ENCODE results near the gene GNB3. TPM values are rescaled to one million over a fixed set of nuclear protein-coding genes. Genes with fewer than 3 reads are reported as not detected.
"Not testable (repeated sequence)": the region's sequence is repeated elsewhere in the genome, so short reads cannot be mapped to it uniquely, and the experiment has no call there.

The GNB3 gene
- total and polyA plus RNA-seq, 4 donors = 2.5 to 27.0 (median 8.5) TPM

- H3K27ac ChIP-seq (ENCODE audit: low read depth, low read length) = peak overlapping the region; percentile 100
- peaks cover 51% of the 10 kb centered on the region for H3K36me3 ChIP-seq (ENCODE audit: control insufficient read depth, insufficient read depth, low read length)
- DNase-seq (ENCODE audit: low read depth in 4 of 6, low spot score in 6 of 6) = no peak
- no peaks in the 10 kb centered on the region for H3K27me3 ChIP-seq (ENCODE audit: control insufficient read depth, insufficient read depth, low read length)
- WGBS (ENCODE audit: insufficient coverage) = 88% methylated on average over 1 of the region's 1 CpG
- peaks cover 30% of the 10 kb centered on the region for H3K4me1 ChIP-seq (ENCODE audit: control insufficient read depth, insufficient read depth, low read length)
- no peaks in the 10 kb centered on the region for H3K9me3 ChIP-seq (ENCODE audit: control insufficient read depth, insufficient read depth, low read length)
- no peak overlapping the region for H3K4me3 ChIP-seq (ENCODE audit: low read depth, low read length)
Observed at GRCh38 chr12:6853626-6854025, 12.9 kb downstream of the GNB3 start.

GRCh38 chr12:6854036-6854435 lies 13.3 kb downstream of the GNB3 start:
- Histone ChIP-seq H3K4me3 (ENCODE audit: low read depth, low read length) (no peak overlapping the region), H3K27ac (ENCODE audit: low read depth, low read length) (no peak overlapping the region), H3K36me3 (ENCODE audit: control insufficient read depth, insufficient read depth, low read length) (peaks cover 52% of the 10 kb centered on the region), H3K9me3 (ENCODE audit: control insufficient read depth, insufficient read depth, low read length) (no peaks in the 10 kb centered on the region), H3K4me1 (ENCODE audit: control insufficient read depth, insufficient read depth, low read length) (peaks cover 30% of the 10 kb centered on the region), H3K27me3 (ENCODE audit: control insufficient read depth, insufficient read depth, low read length) (no peaks in the 10 kb centered on the region)
- WGBS (ENCODE audit: insufficient coverage) = 84% methylated on average over 6 of the region's 6 CpGs
- no peak for DNase-seq (ENCODE audit: low read depth in 4 of 6, low spot score in 6 of 6)

- DNase-seq (ENCODE audit: low read depth in 4 of 6, low spot score in 6 of 6) = no peak
- H3K4me1 ChIP-seq (ENCODE audit: control insufficient read depth, insufficient read depth, low read length) = peaks cover 24% of the 10 kb centered on the region
- H3K9me3 ChIP-seq (ENCODE audit: control insufficient read depth, insufficient read depth, low read length) = no peaks in the 10 kb centered on the region
- H3K4me3 ChIP-seq (ENCODE audit: low read depth, low read length) = no peak overlapping the region
- H3K27ac ChIP-seq (ENCODE audit: low read depth, low read length) = no peak overlapping the region
- no peaks in the 10 kb centered on the region for H3K27me3 ChIP-seq (ENCODE audit: control insufficient read depth, insufficient read depth, low read length)
- 93% methylated on average over 14 of the region's 14 CpGs for WGBS (ENCODE audit: insufficient coverage)
- H3K36me3 ChIP-seq (ENCODE audit: control insufficient read depth, insufficient read depth, low read length) = peaks cover 53% of the 10 kb centered on the region
Observed at GRCh38 chr12:6855322-6855721, 14.6 kb downstream of the GNB3 start.

GRCh38 chr12:6858799-6859198 lies 18.1 kb downstream of the GNB3 start:
- WGBS (ENCODE audit: insufficient coverage) = no CpG with 5 or more reads among the region's 2 CpGs
- Histone ChIP-seq H3K27ac (ENCODE audit: low read depth, low read length) (no peak overlapping the region), H3K9me3 (ENCODE audit: control insufficient read depth, insufficient read depth, low read length) (no peaks in the 10 kb centered on the region), H3K4me3 (ENCODE audit: low read depth, low read length) (no peak overlapping the region), H3K4me1 (ENCODE audit: control insufficient read depth, insufficient read depth, low read length) (peaks cover 6% of the 10 kb centered on the region), H3K36me3 (ENCODE audit: control insufficient read depth, insufficient read depth, low read length) (peaks cover 81% of the 10 kb centered on the region), H3K27me3 (ENCODE audit: control insufficient read depth, insufficient read depth, low read length) (no peaks in the 10 kb centered on the region)
- no peak for DNase-seq (ENCODE audit: low read depth in 4 of 6, low spot score in 6 of 6)

GRCh38 chr12:6860116-6860515 lies 19.4 kb downstream of the GNB3 start:
- DNase-seq (ENCODE audit: low read depth in 4 of 6, low spot score in 6 of 6) = no peak
- 94% methylated on average over 8 of the region's 9 CpGs for WGBS (ENCODE audit: insufficient coverage)
- Histone ChIP-seq H3K27ac (ENCODE audit: low read depth, low read length) (no peak overlapping the region), H3K27me3 (ENCODE audit: control insufficient read depth, insufficient read depth, low read length) (no peaks in the 10 kb centered on the region), H3K9me3 (ENCODE audit: control insufficient read depth, insufficient read depth, low read length) (no peaks in the 10 kb centered on the region), H3K4me1 (ENCODE audit: control insufficient read depth, insufficient read depth, low read length) (no peaks in the 10 kb centered on the region), H3K36me3 (ENCODE audit: control insufficient read depth, insufficient read depth, low read length) (peaks cover 94% of the 10 kb centered on the region), H3K4me3 (ENCODE audit: low read depth, low read length) (no peak overlapping the region)

- no peak for DNase-seq (ENCODE audit: low read depth in 4 of 6, low spot score in 6 of 6)
- Histone ChIP-seq H3K27me3 (ENCODE audit: control insufficient read depth, insufficient read depth, low read length) (no peaks in the 10 kb centered on the region), H3K36me3 (ENCODE audit: control insufficient read depth, insufficient read depth, low read length) (peaks cover 94% of the 10 kb centered on the region), H3K4me1 (ENCODE audit: control insufficient read depth, insufficient read depth, low read length) (no peaks in the 10 kb centered on the region), H3K4me3 (ENCODE audit: low read depth, low read length) (no peak overlapping the region), H3K27ac (ENCODE audit: low read depth, low read length) (no peak overlapping the region), H3K9me3 (ENCODE audit: control insufficient read depth, insufficient read depth, low read length) (no peaks in the 10 kb centered on the region)
- WGBS (ENCODE audit: insufficient coverage) = 97% methylated on average over 7 of the region's 7 CpGs
Observed at GRCh38 chr12:6860942-6861341, 20.2 kb downstream of the GNB3 start.

- peaks cover 94% of the 10 kb centered on the region for H3K36me3 ChIP-seq (ENCODE audit: control insufficient read depth, insufficient read depth, low read length)
Observed at GRCh38 chr12:6861391-6861790, 20.7 kb downstream of the GNB3 start.

GRCh38 chr12:6863033-6863432 lies 22.3 kb downstream of the GNB3 start:
- no peak overlapping the region for H3K27ac ChIP-seq (ENCODE audit: low read depth, low read length)
- peaks cover 6% of the 10 kb centered on the region for H3K4me1 ChIP-seq (ENCODE audit: control insufficient read depth, insufficient read depth, low read length)
- H3K27me3 ChIP-seq (ENCODE audit: control insufficient read depth, insufficient read depth, low read length) = no peaks in the 10 kb centered on the region
- H3K36me3 ChIP-seq (ENCODE audit: control insufficient read depth, insufficient read depth, low read length) = peaks cover 82% of the 10 kb centered on the region
- no peak overlapping the region for H3K4me3 ChIP-seq (ENCODE audit: low read depth, low read length)
- WGBS (ENCODE audit: insufficient coverage) = 87% methylated on average over 10 of the region's 11 CpGs
- no peaks in the 10 kb centered on the region for H3K9me3 ChIP-seq (ENCODE audit: control insufficient read depth, insufficient read depth, low read length)
- no peak for DNase-seq (ENCODE audit: low read depth in 4 of 6, low spot score in 6 of 6)

More at GRCh38 chr12:6861391-6861790, 20.7 kb downstream of the GNB3 start:
- H3K4me3 ChIP-seq (ENCODE audit: low read depth, low read length) = no peak overlapping the region
- H3K9me3 ChIP-seq (ENCODE audit: control insufficient read depth, insufficient read depth, low read length) = no peaks in the 10 kb centered on the region
- H3K4me1 ChIP-seq (ENCODE audit: control insufficient read depth, insufficient read depth, low read length) = no peaks in the 10 kb centered on the region
- WGBS (ENCODE audit: insufficient coverage) = 96% methylated on average over 8 of the region's 9 CpGs
- DNase-seq (ENCODE audit: low read depth in 4 of 6, low spot score in 6 of 6) = no peak
- H3K27ac ChIP-seq (ENCODE audit: low read depth, low read length) = no peak overlapping the region
- no peaks in the 10 kb centered on the region for H3K27me3 ChIP-seq (ENCODE audit: control insufficient read depth, insufficient read depth, low read length)

DNA sequence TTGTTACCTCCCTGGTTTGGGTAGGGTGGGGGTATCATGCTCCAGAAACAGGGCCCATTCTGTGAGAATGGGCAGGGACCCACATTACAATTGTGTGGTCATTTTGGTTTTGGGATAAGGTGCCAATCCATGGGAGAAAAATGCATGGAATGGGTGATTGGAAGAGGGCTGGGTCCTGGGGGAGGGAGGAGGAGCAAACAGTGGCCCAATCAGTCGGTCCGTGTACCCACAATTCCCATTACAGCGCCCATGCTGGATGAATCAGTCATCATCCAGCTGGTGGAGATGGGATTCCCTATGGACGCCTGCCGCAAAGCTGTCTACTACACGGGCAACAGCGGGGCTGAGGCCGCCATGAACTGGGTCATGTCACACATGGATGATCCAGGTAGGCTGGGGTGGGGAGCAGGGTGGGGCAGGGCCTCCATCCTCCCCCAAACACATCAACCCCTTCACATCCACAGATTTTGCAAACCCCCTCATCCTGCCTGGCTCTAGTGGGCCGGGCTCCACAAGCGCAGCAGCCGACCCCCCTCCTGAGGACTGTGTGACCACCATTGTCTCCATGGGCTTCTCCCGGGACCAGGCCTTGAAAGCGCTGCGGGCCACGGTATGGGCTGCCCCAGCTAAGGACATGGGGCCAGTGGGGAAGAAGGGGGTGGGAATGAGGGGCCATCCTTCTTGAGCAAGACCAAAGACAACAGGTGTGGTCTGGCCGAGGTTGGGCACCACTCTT lies 23.0 kb downstream of the GNB3 start:
- no peaks in the 10 kb centered on the region for H3K9me3 ChIP-seq (ENCODE audit: control insufficient read depth, insufficient read depth, low read length)
- H3K36me3 ChIP-seq (ENCODE audit: control insufficient read depth, insufficient read depth, low read length) = peaks cover 75% of the 10 kb centered on the region
- no peaks in the 10 kb centered on the region for H3K27me3 ChIP-seq (ENCODE audit: control insufficient read depth, insufficient read depth, low read length)
- WGBS (ENCODE audit: insufficient coverage) = 91% methylated on average over 11 of the region's 16 CpGs
- H3K4me1 ChIP-seq (ENCODE audit: control insufficient read depth, insufficient read depth, low read length) = peaks cover 13% of the 10 kb centered on the region
- no peak overlapping the region for H3K27ac ChIP-seq (ENCODE audit: low read depth, low read length)
- no peak overlapping the region for H3K4me3 ChIP-seq (ENCODE audit: low read depth, low read length)
- DNase-seq (ENCODE audit: low read depth in 4 of 6, low spot score in 6 of 6) = no peak

GRCh38 chr12:6865307-6865706 lies 24.6 kb downstream of the GNB3 start:
- not testable (repeated sequence) for DNase-seq (ENCODE audit: low read depth in 4 of 6, low spot score in 6 of 6); H3K9me3 ChIP-seq (ENCODE audit: control insufficient read depth, insufficient read depth, low read length); H3K27me3 ChIP-seq (ENCODE audit: control insufficient read depth, insufficient read depth, low read length); H3K27ac ChIP-seq (ENCODE audit: low read depth, low read length); H3K4me3 ChIP-seq (ENCODE audit: low read depth, low read length)
- WGBS (ENCODE audit: insufficient coverage) = 100% methylated on average over 2 of the region's 5 CpGs
- Histone ChIP-seq H3K4me1 (ENCODE audit: control insufficient read depth, insufficient read depth, low read length) (peaks cover 25% of the 10 kb centered on the region), H3K36me3 (ENCODE audit: control insufficient read depth, insufficient read depth, low read length) (peaks cover 71% of the 10 kb centered on the region)

All from spinal cord (tissue), 10 donors.